Measurements from ENCODE around the gene SALL3. TPM values are rescaled to one million over a fixed set of nuclear protein-coding genes. Genes with fewer than 3 reads are reported as not detected.

The SALL3 gene
- total RNA-seq, 1 donor: not detected

DNA sequence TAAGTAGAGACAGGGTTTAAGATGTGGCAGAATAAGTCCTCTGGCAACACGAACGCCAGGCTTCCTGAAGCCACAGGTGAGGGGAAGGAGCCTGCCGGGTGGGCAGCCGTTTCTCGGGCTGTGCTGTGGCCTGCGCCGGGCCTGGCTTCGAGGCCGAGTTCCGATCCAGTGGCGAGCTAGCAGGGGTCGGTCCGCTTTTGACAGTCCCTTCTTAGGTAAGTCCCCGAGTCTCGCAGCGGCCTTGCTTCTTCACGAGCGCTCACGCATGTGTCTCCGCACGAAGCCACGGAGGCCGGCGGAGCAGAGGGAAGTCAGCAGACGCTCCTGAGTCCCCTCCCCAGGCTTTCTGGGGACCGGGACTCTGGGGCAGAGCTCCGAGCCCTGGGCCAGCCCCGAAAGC is 26.0 kb downstream of the SALL3 start:
- H3K4me3 ChIP-seq (ENCODE audit: low read depth, low read length): no peak overlapping the region
- TF ChIP-seq, protein P1, sequence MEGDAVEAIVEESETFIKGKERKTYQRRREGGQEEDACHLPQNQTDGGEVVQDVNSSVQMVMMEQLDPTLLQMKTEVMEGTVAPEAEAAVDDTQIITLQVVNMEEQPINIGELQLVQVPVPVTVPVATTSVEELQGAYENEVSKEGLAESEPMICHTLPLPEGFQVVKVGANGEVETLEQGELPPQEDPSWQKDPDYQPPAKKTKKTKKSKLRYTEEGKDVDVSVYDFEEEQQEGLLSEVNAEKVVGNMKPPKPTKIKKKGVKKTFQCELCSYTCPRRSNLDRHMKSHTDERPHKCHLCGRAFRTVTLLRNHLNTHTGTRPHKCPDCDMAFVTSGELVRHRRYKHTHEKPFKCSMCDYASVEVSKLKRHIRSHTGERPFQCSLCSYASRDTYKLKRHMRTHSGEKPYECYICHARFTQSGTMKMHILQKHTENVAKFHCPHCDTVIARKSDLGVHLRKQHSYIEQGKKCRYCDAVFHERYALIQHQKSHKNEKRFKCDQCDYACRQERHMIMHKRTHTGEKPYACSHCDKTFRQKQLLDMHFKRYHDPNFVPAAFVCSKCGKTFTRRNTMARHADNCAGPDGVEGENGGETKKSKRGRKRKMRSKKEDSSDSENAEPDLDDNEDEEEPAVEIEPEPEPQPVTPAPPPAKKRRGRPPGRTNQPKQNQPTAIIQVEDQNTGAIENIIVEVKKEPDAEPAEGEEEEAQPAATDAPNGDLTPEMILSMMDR (IDR thresholded peaks at IDR 0.05; ENCODE audit: insufficient read depth, low read depth, low read length): no peak
- DNase-seq (ENCODE audit: low read depth): no peak

DNA sequence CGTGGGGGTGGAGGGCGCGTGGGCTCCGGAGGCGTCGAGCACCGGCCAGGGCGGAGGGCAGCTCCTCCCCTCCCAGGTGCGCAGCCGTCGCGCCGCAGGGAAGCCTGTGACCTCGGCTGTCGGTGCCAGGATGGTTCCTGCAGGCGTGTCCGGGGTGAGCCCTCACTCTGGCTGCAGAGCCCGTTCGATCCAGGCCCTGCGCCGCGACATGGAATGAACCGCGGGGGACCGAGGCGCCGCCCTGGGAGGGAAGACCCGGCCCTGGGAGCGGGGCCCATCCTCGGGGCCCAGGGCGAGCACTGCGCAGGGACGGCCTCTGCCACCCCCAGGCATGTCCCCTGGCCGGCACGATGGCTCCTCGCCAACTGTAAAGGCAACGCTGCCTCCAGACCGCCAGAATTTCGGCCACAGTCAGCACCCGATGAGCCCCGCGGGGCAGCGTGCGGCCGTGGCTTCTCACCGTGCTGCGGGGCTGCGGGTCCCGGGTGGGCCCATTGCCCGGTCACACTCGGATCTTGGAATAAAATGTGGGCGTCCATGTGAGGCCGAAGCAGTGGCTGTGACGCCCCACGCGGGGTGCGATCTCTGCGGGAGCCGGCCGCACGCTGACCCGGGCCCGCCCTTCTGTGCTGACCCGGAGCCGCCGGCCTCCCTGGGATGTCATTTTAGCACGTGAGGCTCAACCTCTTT is 26.6 kb downstream of the SALL3 start:
- DNase-seq (ENCODE audit: low read depth): no peak
- TF ChIP-seq, protein P1 (IDR thresholded peaks at IDR 0.05; ENCODE audit: insufficient read depth, low read depth, low read length): no peak
- no peak overlapping the region for H3K4me3 ChIP-seq (ENCODE audit: low read depth, low read length)

DNA sequence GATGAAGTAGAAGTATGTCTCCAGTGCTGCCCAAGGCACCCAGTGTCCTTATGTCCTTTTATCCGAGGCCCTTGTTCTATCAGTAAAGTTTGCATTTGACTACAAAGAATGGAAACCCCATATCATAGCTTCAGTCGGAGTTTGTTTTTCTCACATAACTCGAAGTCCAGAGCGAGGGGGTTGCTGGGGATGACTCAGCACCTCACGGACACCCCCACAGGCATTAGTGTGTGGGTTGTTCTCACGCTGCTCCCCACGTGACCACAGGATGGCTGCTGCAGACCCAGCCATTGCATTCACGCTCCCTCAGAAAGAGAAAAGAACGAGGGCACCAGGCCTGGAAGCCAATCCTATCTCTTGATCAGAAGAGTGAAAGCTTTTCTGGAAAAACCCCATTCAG is 27.8 kb downstream of the SALL3 start:
- DNase-seq (ENCODE audit: low read depth): no peak
- TF ChIP-seq, protein P1 (IDR thresholded peaks at IDR 0.05; ENCODE audit: insufficient read depth, low read depth, low read length): no peak

DNA sequence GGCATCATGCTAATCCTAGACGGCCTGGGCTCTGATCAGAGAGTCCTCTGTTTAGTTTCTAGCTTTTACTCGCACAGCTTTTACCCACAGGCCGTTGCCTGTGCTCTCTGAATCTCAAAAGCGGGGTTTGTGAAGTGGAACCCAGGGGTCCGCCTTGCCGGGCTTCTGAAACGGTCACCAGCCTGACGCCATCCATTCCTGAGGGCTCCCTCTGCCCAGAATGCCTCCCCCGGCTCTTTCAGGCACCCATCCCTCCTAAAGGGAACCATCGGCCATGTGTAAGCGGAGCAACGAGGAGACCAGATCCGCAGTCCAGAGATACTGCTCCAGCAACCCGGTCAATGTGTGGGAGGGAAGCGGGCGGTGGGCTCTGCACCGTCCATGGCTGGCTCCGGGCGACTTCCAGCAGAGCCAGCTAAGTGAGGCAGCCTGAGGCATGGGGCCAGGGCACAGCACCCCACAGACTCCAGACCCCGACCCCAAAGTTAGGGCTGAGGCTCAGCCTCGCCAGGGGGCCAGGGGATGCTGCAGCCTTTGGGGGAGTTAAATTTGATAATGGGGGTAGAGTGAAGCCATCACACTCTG is 28.8 kb downstream of the SALL3 start:
- H3K4me3 ChIP-seq (ENCODE audit: low read depth, low read length): no peak overlapping the region
- TF ChIP-seq, protein P1 (IDR thresholded peaks at IDR 0.05; ENCODE audit: insufficient read depth, low read depth, low read length): no peak

More for the DNA sequence above, 27.8 kb downstream of the SALL3 start:
- no peak overlapping the region for H3K4me3 ChIP-seq (ENCODE audit: low read depth, low read length)

DNA sequence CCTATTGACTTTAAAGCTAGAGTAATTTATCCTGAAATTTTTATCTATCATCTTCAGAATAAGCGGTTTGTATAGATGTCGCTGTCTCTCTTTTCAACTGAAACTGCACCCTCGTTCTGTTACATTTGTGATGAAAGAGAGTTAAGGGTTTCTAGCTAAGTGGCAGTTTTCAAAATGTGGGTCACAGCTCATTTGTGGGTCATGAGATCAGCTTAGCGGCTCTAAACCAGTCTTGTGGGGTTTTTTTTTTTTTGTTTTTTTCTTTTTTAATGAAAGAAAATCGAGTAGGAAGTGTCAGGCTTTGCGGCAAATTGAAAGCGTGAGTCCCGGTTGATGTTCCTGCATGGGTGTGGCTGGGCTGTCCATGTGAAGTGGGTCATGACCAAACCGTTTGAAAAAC is 31.2 kb downstream of the SALL3 start:
- no peak for DNase-seq (ENCODE audit: low read depth)
- no peak overlapping the region for H3K4me3 ChIP-seq (ENCODE audit: low read depth, low read length)
- TF ChIP-seq, protein P1 (IDR thresholded peaks at IDR 0.05; ENCODE audit: insufficient read depth, low read depth, low read length): no peak

More for the DNA sequence above, 28.8 kb downstream of the SALL3 start:
- DNase-seq (ENCODE audit: low read depth): no peak

DNA sequence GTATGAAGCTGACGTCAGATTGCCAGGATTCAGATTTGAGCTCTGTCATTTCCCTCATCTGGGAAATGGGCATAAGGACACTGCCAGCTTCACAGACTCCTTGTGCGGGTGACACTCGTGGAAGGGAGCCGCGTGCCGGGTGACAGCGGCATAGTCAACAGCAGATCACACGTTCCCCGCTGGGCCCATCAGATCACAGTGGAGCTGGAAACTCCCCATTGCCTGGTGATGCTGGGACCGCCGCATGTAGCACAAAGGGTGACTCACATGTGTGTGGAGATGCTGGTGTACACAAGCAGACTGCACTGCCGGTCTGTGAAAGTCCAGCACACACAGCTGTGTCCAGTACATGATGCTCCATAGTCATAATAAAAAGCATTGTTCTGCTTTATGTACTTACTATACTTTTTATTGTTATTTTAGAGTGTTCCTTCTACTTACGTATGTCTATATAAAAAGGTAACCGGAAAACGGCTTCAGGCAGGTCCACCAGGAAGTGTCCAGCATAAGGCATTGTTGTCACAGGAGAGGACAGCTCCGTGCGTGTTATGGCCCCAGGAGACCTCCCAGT is 31.8 kb downstream of the SALL3 start:
- DNase-seq (ENCODE audit: low read depth): no peak
- TF ChIP-seq, protein P1 (IDR thresholded peaks at IDR 0.05; ENCODE audit: insufficient read depth, low read depth, low read length): no peak
- H3K4me3 ChIP-seq (ENCODE audit: low read depth, low read length): no peak overlapping the region
